Endothelial cell of hepatic sinusoid (primary cell): ENCODE measurements around the gene JAKMIP3.

Experiments used
- in situ Hi-C: cut with HindIII; loops from 2 replicates; pipeline ENCODE4 v1.10.0; 2017; ENCODE audit warnings: low sequenced_read_pairs

JAKMIP3 gene

DNA sequence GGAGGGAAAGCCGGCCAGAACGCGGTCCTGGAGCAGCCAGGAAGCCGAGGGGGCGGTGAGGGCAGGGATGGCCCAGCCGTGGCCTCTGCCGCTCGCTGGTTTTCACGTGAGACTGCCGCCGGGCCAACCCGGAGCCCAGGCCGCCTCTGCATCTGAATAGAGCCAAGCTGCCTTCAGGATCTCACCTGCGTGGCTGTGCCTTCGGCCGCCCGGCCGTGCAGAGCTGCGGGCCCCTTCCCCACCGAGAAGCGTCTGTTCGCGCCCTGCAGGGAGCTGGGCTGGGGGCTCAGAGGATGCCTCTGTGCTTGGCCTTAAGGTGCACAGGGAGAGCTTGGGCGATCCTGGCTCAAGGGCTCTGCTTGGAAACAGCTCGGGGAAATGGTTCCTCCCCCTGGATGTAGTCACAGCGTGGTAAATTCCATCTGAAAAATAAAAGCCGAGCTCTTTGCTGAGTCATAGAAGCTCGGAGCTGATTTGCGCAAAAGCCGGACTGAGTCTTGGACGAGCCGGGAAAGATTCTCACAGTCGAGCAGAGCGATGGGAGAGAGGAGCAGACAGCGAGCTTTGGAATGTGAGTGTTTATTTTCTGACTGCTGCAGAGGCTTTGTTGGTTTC, at the start of gene JAKMIP3:
Gene JAKMIP3, plus strand, starts transcription at position 456 of the 615 bp plus-strand sequence. CDS start 38,863 bp downstream, outside the sequence.
- in situ Hi-C loops = no loop called here

DNA sequence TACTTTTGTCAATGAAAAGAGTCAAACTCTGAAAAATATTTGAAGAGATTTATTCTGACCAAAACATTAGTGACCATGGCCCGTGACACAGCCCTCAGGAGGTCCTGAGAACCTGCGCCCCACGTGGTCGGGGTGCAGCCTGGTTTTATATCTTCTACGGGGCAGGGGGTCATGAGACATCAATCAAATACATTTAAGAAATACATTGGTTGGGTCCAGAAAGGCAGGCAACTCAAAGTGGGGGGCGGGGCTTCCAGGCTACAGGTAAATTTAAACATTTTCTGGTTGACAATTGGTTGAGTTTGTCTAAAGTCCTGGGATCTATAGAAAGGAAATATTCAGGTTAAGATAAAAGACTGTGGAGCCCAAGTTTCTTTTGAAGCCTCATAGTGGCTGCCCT, 49.2 kb upstream of the JAKMIP3 start:
- in situ Hi-C loops = no loop called here

DNA sequence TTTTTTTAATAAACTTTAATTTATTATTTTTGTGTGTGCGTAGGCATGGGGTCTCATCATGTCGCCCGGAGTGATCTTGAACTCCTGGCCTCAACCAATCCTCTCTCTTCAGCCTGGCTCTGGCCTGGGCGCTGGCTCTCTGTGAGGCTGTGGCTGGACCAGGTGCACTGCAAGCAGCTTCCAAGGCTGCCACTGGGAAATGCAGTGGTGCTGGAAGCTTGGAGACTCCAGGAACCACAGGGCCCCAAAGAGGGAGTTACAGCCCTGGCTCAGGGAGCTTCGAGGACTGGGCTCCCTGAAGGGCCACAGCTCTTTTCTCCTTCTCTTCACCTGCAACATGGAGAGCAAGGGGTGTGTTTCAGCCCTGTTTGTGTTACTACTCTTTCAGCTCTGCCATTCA, 47.3 kb upstream of the JAKMIP3 start:
- in situ Hi-C loops = no loop called here

DNA sequence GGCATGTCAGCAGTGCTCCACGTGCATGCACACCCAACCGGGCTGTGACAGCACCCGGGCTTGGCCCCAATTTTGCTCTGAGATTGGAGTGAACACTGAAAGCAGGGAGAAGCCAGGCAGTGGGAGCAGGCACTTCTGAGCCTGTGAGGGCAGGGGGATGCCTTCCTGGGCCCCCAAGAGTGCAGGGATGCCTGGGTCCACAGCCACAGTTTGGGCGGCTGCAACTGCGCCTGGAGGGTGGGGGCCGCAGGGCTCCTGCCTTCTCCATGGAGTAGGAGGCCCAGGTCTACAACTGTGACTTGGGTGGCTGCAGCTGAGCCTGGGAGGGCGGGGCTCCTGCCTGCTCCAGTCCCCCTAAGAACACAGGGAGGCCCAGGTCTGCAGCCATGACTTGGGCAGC, 46.4 kb upstream of the JAKMIP3 start:
- in situ Hi-C loops = no loop called here

DNA sequence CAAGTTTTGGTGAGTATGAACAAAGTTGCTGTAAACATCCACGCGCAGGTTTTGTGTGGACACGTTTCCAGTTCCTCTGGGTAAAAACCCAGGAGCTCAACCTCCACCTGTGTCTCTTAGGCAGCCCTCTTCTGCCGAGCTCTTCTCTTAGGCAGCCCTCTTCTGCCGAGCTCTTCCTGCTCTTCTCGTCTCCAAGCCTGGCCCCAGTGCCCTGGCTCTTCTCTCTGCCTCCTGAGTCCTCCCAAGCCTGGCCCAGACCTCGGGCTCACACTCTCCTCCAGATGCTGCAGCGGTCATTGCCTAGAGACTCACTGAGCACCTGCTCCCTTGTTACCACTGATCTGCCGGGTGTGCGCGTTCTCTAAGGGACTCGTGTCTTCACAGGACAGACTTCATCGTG, 45.3 kb upstream of the JAKMIP3 start:
- in situ Hi-C loops = no loop called here

DNA sequence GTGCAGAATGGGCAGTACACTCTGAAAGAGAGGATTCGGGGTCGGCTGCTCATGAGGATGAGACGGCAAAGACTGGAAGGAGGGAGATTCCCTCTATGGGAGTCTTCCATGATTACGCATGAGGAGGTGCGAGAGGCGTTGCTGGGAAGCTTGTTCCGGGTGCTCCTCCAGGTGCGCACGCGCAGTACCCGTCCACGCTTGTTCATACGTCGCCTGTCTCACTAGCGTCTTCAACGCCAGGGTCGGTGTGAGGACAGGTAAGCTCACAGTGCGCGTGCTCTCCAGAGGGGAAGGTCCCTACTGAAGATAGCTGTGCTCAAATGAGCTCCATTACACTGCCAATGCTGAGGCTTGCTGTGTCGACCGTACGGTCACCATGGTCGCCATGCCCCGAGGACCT, 44.7 kb upstream of the JAKMIP3 start:
- in situ Hi-C loops = no loop called here

DNA sequence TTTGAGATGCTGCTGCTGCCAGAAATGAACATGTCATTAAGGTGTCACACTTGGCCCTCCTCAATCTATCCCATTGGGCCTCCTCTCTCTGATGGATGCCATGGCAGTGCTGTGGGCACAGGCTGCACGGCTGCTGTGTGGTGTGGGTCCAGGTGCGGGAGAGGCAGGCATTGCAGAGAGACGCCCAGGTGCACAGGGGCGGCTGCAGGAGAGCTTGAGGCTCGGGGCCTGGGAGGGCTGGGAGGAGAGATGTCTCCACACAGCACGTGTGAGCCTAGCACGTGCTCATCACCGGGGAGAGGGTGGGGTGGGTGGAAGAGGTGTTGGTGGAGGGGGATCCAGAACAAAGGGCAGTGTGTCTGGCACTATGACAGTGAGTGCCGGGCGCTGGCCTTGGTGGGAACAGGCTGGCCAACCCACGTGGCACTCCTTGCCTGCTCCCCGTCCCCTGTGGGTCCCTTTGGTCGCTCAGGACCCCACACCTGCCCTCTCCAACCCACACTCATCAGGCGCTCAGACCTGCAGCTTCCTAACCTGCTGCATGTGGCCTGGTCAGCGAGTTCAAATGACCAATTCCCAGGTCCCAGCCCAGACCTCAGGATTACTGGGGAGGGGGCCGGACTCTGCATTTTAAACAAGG, 44.1 kb upstream of the JAKMIP3 start:
- in situ Hi-C loops = no loop called here

DNA sequence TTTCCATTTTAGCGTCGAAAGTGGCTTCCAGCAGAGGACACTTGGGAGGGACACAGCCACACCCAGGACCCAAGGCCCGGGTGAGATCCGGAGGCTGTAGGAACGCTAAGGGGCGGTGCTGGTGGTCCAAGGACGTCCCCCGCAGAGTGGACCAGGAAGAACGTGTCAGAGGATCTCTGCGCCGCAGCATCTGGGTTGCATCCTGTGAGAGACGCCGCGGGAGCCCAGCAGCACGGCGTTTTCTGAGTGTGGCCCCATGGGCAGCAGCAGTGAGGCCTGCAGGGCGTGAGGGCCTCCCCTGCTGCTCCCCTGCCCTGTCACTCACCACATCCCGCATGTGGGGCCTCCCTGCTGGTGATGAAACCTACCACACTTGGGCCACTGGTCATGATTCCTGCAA, 43.5 kb upstream of the JAKMIP3 start:
- in situ Hi-C loops = no loop called here

DNA sequence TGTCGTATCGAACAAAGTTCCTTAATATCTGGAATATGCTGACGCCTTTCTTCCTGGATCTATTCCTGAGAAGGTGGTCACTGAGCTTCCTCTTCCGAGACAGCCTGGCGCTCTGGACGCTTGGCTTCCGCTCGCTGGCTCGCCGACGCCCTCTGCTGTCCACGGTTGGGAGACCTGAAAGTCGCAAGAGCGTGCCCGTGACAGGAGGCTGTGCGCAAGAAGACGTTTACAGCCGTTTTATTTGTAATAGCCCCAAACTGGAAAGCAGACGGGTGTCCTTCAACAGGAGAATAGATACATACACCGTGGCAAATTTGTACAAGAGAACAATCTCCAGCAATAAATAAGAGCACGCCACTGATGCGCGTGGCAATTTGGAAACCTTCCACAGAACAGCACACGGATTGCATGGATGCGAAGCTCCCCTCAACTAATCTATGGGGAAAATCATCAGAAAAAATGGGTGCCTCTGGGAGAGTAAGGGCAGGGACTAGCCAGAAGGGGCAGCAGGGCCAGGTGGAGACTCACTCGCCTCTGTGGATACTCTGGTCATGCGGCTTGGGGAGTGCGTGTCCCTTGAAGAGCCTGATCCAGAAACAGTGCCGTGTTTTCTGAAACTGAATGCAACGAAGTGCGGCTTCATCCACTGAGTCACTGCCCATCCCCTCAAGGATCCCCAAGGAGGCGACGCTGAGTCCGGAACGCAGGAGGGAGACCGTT, 42.5 kb upstream of the JAKMIP3 start:
- in situ Hi-C loops = no loop called here

DNA sequence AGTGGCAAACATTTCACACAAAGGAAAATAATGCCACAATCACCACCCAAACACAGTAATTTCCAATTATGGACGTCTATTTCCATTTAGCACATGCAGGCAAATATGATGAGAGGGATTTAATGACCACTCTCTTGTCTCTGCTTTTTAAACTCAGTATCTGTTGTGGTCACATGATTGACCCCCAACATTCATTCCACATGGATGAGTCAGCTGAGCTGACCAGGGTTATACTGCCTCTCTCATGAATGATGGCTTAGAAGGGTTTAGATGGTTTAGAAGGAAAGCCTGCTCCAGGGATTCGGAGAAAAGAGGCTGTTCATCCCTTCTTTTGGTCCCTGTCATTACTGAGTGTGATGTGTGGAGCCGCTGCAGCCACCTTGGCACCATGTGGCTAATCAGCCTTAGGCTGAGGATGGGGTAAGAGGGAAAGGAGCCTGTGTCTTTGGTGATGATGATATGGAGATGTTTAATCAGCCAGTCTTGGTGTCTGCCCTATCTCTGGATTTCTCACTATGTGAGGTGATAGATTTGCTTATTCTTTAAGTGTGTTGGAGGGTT, 38.2 kb upstream of the JAKMIP3 start:
- in situ Hi-C loops = no loop called here

DNA sequence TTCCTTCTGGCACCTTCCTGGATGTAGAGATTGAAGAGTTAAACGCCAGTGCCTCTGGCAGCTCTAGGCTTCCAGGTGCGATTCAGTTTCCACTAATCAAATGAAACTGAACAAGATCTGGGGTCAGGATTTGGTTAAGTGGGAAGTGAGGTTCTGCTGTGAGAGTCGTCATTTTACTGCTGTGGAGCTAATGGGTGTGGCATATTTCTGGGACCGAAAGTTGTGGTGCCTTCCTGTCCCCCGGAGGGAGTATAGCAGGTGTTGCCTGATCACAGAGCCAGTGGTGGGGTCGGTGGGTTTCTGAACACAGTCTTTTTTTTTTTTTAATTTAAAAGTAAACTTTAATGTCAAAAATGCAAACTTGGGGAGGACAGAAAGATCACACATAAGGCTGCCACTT, 37.0 kb upstream of the JAKMIP3 start:
- in situ Hi-C loops = no loop called here

DNA sequence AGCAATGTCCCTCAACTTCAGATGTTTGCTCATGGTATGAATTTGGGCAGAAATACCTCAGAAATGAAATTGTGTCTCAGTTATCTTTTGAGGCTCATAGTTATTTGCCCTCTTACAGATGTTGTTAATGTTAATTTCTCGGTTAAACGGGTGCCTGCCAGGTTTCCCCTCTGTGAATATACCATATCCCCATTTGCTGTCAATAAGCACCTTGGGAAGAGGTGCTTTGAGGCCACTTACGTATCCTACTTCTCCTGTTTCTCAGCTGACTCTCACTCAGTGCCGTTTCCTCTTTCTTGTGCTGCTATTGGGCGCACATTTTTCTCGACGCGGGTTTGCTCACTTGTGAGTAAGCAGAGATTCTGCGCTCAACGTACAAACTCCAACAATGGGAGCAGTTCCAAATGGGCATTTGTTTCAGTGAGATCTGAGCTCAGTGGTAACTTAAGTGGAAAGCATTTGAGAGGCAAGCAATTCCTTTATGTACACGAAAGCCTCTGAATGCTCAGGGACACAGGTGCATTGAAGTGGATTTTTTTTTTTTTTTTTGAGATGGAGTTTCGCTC, 34.8 kb upstream of the JAKMIP3 start:
- in situ Hi-C loops = no loop called here

DNA sequence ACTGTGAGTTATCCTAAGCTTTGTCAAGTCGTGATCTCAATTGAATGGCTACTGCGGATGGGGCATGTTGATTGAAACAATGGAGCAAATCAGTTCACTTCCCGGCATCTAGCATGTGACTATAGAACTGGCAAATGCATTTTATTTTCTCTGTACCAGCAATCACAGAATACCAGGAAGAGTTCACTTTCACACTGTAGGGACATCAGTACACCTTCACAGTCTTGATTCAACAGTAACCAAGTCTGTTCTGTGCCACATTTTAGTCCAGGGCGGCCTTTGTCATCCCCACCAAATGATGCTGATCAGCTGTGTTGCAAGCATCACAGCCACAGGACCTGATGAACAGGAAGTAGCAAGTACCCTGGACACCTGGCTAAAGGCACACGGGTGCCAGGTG, 32.1 kb upstream of the JAKMIP3 start:
- in situ Hi-C loops = no loop called here

DNA sequence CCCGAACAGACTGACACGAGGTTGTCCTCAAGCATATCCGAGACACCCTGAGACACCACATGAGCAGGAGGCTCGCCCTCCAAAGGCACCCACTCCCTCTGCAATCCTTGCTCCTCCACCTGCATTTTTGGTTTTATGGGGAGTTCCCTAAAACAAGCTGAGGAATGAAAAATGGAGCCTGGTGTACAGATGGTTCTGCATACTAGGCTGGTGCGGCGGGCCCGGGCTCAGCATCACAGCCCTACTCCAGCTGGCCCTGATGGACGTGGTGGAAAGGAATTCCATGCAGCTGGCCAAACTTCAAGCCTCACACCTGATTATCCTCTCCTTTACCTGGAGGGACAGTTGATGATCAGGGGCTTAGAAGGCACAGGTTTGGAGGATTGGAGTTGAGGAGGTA, 30.3 kb upstream of the JAKMIP3 start:
- in situ Hi-C loops = no loop called here

DNA sequence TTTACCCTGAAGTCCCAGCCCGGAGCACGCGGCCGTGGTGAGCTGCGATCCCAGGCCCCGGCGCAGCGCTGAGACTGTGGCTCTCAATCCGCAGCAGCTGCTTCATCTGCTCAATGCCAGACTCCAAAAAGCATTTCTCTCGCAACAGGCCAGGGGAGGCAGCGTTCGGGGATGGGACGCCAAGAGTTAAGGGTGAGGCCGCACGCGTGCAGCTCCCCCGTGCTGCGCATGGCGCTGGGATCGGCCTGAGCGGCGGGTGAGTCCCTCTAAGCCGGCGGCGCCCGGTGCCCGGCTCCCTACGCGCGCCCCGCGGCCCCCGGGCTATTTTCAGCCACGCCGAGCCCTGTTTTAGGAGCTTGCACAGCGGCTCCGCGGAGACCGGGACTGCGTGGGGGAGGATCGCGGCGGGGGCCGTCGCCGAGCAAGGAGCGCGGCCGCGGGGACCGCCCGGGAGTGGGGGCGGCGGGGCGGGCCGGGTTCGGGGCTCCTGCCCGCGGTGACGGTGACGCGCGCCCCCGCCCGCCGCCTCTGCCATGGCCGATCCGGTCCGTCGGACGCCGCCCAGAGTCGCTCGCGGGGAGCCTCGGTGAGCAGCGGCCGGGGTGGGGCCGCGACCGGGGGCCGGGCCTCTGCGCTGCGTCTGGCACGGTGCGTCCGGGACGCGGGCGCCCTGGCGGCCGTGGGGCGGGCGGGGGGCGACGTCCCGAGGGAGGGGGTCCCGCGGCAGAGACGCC, 29.4 kb upstream of the JAKMIP3 start:
- in situ Hi-C loops = no loop called here

DNA sequence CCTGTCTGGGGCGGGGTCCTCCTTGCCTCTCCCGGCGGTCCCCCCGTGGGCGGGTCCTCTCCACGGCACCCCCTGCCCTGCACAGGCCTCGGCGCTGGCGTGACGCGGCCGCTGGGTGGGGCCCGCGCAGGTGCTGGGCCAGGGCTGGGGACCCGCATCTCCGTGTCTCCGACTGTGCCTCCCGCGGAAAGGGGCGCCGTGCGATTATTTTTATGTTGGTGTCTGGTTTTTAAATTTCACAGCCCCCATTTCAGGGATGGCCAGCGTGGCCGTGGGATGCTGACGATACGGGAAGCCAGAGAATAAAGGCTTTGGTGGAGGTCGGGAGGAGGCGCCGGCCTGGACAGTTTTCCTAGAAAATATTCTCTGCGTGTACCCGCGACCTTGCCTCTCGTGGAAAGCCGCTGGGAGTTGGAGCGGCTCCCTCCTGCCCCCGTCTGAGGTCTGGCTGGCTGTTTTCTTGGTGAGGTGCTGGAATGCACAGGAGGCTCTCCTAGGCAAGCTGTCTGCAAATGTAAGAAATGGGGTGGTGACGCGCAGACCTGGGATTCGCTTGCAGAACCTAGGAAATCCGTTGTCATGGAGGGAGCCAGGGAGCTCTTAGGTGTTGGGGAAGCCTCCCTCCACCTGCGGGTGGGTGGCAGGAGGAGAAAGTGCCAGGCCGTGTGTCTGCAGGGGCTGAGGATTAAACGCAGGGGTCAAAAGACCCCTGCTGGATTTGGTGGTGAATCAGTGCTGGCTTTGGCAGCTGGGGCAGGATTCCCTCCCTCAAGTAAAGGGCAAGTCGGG, 28.7 kb upstream of the JAKMIP3 start:
- in situ Hi-C loops = no loop called here

DNA sequence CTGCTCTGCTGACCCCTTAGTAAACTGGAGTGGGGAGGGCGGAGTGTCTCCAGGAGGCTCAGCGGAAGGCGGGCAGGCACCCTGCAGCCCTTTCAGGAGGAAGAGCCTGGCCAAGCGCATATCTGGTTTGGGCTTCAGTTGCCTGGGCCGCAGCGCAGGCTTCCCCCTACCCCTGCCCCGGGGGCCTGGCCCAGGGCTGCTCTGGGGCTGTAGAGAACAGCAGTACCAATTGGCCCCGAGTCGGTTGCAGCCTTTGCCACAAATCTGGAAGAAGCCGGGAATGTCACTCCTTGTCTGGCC, 28.1 kb upstream of the JAKMIP3 start:
- in situ Hi-C loops = no loop called here

DNA sequence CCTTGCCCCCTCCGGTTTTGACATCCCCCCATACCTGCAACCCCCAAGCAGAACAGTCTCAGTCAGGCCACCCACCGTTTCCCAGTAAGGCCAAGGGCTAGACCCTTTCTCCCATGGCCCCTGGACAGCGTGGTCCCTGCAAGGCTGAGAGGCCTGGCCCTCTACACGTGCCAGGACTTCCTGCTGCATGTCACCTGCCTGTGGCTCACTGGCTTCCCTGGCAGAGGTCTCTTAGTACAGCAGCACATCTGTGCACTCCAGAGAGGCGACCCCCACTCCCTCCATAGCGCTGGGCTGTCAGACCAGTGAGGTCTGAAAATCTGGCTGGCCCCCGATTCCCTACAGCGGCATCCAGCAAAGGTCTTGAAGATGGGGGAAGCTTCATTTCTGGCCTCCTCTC, 26.4 kb upstream of the JAKMIP3 start:
- in situ Hi-C loops = no loop called here

DNA sequence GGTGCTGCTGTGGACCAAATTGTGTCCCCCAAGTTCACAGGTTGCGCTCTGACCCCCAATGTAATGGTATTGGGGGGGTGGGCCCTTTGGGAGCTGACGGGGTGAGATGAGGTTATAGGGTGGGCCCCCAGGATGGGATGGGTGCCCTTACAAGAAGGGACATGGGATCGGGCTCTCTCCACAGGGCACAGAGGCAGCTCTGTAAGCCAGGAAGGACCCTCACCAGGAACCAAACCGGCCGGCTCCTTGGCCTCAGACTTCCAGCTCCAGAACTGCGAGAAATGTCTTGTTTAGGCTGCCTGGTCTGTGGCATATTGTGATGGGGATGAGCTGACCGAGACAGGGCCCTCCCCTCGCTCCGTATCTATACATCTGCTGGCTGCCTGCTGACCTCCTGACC, 25.7 kb upstream of the JAKMIP3 start:
- in situ Hi-C loops = no loop called here

DNA sequence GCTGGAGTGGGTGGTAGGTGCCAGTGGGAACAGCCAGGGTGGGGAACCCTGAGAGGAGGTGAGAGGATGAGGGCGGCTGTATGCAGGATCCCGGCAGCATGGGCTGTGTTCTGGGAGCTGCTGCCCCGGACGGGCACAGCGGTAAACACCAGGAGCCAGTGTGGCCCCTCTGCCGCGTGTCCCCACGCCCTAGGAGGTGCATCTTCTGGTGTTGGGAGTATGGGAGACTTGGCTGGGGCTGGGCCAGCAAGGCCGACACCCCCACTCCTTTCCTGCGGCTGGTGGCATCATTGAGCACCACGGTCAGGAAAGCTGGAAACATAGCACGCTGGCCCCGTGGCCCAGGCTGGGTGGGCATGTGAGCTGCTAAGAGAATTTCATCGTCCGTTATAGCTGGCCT, 24.4 kb upstream of the JAKMIP3 start:
- in situ Hi-C loops = no loop called here
